BJ (cell line): ENCODE measurements around the gene TNFAIP1. TPM values are rescaled to one million over a fixed set of nuclear protein-coding genes. Genes with fewer than 3 reads are reported as not detected.

Experiments used
- CTCF ChIA-PET: fragments of 350-600 bp; formaldehyde crosslinking; extraction: SDS; loops from one replicate; lab custom pipeline; 2021; ENCODE audit warnings: antibody characterized with exemption, inconsistent platforms; lab: Yijun Ruan, JAX
- POLR2A ChIA-PET: fragments of 300-600 bp; sonication (Branson Sonifier 250); formaldehyde crosslinking; extraction: SDS; loops from one replicate; lab custom pipeline; 2021; ENCODE audit warnings: antibody characterized with exemption; lab: Charles Lee
- DNase-seq: peaks from one replicate; pipeline ENCODE4 v3.0.0-alpha.2; 2011; ENCODE audit warnings: low read depth
- H3K27me3 ChIP-seq: 2 replicates; pipeline ENCODE4 v1.6.0; 2011; ENCODE audit warnings: low read length; ENCODE audit not compliant: control insufficient read depth, insufficient read depth
- H3K36me3 ChIP-seq: 2 replicates; pipeline ENCODE4 v1.5.1; 2011; ENCODE audit warnings: low read length; ENCODE audit not compliant: control insufficient read depth, insufficient read depth
- H3K4me3 ChIP-seq: 2 replicates; pipeline ENCODE4 v1.5.1; 2011; ENCODE audit warnings: low read depth, mild to moderate bottlenecking, control low read depth, low read length
- CTCF ChIP-seq: IDR thresholded peaks from 2 replicates; pipeline ENCODE4 v1.5.1; 2011; ENCODE audit warnings: low read depth, mild to moderate bottlenecking, control low read depth, inconsistent platforms, low read length, moderate library complexity; ENCODE audit not compliant: insufficient read depth
- polyA plus RNA-seq: library from polyadenylated mRNA; depleted of rRNA; stranded (reverse); fragments of >200 nt; gene quantifications from 2 replicates; pipeline ENCODE4 v1.2.3, GENCODE V29; 2011

Gene TNFAIP1
- polyA plus RNA-seq, 1 experiment = 166 TPM

DNA sequence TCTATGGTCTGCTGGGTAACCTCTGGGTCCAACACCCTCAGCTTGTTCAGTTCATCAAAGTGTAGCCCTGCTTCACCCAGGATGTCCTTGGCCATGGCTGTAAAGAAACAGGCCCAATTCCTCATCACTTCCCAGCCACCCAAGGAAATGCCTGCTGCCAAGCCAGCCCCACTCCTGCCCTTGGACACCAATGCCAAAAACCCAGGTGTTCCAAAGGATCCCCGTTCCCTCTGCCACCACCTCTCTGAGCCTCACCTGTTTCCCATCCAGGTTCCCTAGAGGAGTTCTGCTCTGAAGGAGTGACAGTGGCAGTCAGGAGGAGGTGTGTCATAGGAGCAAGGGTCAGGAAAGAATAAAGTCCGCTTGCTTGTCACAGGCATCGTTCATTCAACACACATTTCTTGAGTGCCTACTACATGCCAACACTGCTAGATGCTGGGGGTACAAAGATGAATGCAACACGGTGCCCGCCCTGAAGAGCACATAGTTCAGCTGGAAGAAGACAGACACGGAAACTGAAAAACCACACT lies 3.6 kb upstream of the TNFAIP1 start:
- CTCF ChIA-PET = no interaction called here
- peaks cover 23% of the 10 kb centered on the region for H3K36me3 ChIP-seq
- no peak overlapping the region for H3K4me3 ChIP-seq
- POLR2A ChIA-PET = no interaction called here
- no peak for DNase-seq
- TF ChIP-seq CTCF = no peak
- H3K27me3 ChIP-seq = no peaks in the 10 kb centered on the region

DNA sequence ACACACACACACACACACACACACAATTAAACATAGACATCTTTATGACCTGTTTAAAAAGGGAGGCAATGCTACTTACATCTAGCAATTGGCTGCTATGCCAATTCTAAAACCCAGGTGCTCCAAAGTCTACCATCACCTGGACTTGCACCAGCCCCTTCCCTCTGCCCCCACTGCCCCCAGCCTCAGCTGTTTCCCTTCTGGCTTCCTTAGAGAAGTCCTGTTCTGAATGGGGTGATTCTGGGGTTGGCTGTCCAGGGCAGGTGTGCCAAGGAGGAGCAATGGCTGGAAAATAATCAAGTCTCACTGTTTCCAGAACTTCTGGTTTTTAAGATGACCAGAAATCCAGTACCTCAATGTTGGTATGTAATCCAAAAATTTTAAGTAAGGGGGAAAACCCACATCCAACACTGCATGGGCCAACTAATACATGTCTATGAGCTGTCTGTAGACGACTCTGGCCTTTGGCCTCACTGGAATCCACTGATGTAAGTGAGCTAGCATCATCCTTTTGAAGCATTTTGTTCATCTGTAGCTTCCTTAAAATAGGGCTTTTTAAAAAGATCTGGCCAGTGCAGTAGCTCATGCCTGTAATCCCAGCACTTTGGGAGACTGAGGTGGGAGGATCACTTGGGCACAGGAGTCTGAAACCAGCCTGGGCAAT lies 2.3 kb upstream of the TNFAIP1 start:
- H3K4me3 ChIP-seq = no peak overlapping the region
- TF ChIP-seq CTCF = no peak
- ChIA-PET CTCF (interaction anchor here (0.6 kb wide), 1 partner anchor 98 kb away, joined by 3 read pairs; no protein-coding TSS in a partner anchor), POLR2A (no interaction called here)
- no peak for DNase-seq
- no peaks in the 10 kb centered on the region for H3K27me3 ChIP-seq
- H3K36me3 ChIP-seq = peaks cover 17% of the 10 kb centered on the region

DNA sequence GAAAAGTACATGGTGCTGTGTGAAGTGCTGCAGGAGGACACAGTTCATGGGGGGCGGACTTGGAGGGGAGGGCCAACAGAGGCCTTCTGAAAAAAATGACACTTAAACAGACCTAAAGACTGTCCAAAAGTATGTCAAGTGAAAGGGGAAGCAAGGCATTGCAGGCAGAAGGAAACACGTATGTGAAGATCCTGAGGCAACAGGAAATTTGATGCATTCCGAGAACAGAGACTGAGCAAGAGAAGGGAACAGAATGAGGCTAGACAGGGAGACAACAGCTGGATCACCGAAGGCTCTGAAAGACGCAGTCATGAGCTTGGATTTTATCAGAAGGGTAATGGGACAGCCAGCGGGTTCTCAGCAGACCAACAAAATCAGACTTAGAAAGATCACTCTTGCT lies 1.4 kb upstream of the TNFAIP1 start:
- H3K4me3 ChIP-seq = peak overlapping the region; percentile 94
- ChIA-PET POLR2A (interaction anchor here (2.5 kb wide), 1 partner anchor 13 kb away, joined by 9 read pairs; no protein-coding TSS in a partner anchor), CTCF (interaction anchor here (1.6 to 3.0 kb wide), 2 partner anchors 14 to 529 kb away, joined by 5 to 12 read pairs; no protein-coding TSS in a partner anchor)
- peaks cover 15% of the 10 kb centered on the region for H3K36me3 ChIP-seq
- TF ChIP-seq CTCF = no peak
- no peak for DNase-seq
- H3K27me3 ChIP-seq = no peaks in the 10 kb centered on the region

GRCh38 chr17:28334666-28335200 lies 828 bp upstream of the TNFAIP1 start:
- H3K4me3 ChIP-seq = peak overlapping the region; percentile 94
- no peaks in the 10 kb centered on the region for H3K27me3 ChIP-seq
- ChIA-PET CTCF (interaction anchor here (1.0 to 3.0 kb wide), 6 partner anchors 9 to 529 kb away, joined by 3 to 12 read pairs (median 5); no protein-coding TSS in a partner anchor), POLR2A (interaction anchor here (2.5 kb wide), 1 partner anchor 12 kb away, joined by 9 read pairs; no protein-coding TSS in a partner anchor)
- DNase-seq = no peak
- no peak for TF ChIP-seq CTCF
- H3K36me3 ChIP-seq = peaks cover 16% of the 10 kb centered on the region
